Stimulated activated CD8-positive, alpha-beta memory T cell treated with anti-CD3 and anti-CD28 coated beads, Interleukin-15, amount 100 ng/mL, for 1 hour (primary cell): Measurements from ENCODE around the gene OTOP2.

Experiments used
- DNase-seq: peaks from one replicate; pipeline ENCODE4 v3.0.0-alpha.2; 2020; ENCODE audit warnings: low read depth

The OTOP2 gene

DNA sequence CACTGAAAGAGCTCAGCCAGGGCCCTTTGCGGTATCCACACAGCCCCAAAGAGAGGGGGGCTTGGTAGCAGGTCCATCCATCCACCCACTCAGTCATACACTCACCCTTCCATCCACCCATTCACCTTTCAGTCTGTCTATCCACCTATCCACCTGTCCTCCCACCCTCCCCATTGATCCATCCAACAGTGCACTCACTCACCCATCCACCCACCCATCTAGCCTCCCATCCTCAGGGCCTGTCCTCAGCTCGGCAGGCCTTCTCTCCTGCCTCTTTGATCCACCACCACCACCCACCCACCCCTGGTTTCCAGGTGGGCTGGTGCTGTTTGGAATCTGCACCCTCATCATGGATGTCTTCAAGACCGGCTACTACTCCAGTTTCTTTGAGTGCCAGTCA is 1.2 kb downstream of the OTOP2 start:
- DNase-seq = no peak

DNA sequence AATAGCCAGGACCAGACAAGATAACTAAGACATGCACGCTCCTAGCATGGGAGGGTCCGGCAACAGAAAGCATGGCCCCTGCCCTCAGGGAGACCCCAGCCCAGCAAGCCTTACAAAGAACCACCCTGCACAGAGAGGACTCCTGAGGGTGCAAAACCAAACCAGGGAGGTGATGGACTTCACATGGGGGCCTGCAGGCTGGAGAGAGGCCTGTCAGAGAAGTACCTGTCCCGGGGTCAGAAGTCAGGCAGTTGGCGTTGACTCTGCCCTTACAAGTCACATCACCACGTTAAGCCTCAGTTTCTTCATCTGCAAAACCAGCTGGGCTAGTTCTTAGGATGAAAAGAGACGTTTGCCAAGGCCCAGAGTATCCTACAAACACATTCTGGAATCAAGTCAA is 4.7 kb downstream of the OTOP2 start:
- no peak for DNase-seq

DNA sequence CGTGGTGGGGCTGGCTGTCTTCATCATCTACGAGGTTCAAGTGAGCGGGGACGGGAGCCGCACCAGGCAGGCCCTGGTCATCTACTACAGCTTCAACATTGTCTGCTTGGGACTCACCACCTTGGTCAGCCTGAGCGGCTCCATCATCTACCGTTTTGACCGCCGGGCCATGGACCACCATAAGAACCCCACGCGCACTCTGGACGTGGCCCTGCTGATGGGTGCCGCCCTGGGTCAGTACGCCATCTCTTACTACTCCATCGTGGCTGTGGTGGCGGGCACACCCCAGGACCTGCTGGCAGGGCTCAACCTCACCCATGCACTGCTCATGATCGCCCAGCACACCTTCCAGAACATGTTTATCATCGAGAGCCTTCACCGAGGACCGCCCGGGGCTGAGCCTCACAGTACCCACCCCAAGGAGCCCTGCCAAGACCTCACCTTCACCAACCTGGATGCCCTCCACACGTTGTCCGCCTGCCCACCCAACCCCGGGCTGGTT is 6.5 kb downstream of the OTOP2 start:
- DNase-seq = no peak

DNA sequence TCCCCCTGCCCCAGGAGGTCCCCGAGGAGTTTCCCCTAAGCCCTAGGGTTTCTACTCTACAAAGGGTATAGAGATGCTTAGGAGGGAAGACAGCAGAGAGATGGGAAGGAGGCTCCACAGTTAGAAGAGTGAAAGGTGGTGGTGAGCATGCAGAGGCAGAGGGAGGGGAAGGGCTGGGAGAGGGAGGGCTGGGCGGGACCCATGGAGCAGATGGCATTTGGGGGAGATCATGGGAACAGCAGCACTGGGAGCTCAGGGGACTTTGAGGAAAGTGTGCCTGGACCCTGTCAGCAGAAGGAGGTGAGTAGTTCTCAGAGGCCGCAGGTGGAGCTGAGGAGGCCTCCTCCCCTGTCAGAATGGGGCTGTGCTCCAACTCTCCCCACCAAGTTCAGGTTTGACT is 11.0 kb downstream of the OTOP2 start:
- DNase-seq = no peak

DNA sequence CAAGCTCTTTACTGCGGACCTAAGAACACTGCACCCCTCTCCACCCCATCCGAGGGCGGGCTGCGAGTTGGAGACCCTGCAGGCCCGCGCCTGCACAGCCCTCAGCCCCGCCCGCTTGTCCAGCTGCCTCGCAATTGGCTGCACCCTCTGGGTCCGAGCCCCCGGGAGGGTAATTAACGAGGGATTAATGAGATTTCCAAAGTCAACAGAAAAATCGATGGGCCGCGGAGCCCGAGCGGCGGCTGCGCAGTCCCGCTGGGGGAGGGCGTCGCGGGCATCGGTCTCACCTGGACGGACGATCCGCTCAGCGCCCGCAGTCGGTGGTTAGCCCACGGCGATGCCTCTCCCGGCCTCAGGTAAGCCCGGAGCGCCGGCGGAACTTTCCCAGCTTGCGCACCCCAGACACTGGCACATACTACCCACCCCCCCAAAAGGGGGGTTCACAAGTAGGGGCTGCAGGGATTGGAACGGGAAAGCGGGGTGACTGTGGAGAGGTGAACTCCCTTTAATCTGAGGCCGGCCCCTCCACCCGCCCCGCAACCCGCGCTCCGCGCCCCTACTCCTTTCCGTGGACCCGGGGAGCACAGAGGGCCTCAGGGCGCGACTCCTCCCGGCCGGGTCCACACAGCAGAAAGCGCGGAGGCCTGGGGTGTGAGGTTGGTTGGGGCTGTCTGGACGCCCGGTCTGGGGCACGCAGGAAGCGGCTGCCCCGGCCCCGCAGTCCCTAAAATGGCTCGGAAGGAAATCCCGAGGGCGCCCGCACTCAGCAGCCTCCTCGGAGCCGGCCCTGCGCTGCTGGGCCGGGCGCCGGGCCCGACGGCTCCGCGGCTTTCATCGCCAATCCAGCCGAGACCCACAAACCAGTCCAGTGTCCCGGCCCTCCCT is 11.8 kb downstream of the OTOP2 start, which contains the start of gene OTOP3:
Gene OTOP3 (plus strand): TSS at position 314 of the 885 bp plus-strand sequence. CDS start 24 bp downstream, at position 338.
- DNase-seq = no peak

DNA sequence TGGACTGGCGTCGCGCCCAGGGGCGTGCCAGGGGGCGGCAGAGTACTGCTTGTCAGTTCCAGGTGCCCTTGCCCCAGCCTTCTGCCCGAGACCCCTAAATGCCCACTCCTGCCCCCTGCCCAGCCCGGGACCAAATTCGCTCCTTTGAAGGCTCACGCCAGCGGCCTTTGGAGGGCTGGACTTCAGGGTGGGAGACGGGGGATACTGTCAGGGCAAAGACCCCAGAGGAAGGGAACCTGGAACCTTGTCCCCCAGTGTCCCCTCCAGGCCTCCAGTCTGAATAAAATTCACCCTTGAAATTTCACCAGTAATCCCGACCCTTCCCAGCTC is 12.4 kb downstream of the OTOP2 start:
- DNase-seq = no peak

DNA sequence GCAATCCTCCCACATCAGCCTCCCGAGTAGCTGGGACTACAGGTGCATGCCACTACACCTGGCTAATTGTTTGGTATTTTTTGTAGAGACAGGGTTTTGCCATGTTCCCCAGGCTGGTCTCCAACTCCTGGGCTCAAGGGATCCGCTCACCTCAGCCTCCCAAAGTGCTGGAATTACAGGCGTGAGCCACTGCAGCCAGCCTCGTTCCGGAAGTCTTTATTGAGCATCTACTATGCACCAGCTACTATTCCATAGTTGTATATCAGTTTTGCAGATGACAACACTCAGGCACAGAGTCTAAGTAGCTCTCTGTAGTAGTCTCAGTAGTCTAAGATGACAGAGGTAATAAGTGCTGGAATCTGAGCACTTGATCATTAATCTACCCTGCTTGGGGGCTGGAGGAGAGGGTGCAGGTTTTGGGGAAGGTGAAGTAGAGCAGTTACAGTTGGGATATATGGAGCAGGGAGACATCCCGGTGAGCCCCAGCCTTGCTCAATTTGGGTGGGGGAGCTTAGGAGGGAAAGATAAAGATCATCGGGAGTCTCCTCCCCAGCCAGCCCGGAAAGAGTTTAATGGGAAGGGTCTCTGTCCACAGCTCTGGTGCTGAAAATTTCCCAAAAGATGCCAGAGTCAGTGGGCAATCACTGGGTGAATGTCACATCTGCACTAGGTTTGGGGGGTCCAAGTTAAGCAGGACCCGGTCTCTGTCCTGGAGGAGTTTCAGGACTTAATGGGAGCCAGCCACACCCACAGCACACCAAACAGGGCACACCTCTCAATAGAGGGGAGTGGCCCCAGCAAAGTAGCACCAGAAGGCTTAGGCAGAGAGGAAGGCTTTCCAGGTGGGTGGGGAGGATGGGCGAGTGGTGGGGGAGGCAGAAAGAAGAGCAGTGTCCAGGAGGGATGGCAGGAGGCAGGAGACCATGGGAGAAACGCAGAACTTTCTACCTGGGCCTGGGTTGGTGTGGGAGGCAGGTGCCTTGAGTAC is 13.3 kb downstream of the OTOP2 start:
- DNase-seq = no peak

DNA sequence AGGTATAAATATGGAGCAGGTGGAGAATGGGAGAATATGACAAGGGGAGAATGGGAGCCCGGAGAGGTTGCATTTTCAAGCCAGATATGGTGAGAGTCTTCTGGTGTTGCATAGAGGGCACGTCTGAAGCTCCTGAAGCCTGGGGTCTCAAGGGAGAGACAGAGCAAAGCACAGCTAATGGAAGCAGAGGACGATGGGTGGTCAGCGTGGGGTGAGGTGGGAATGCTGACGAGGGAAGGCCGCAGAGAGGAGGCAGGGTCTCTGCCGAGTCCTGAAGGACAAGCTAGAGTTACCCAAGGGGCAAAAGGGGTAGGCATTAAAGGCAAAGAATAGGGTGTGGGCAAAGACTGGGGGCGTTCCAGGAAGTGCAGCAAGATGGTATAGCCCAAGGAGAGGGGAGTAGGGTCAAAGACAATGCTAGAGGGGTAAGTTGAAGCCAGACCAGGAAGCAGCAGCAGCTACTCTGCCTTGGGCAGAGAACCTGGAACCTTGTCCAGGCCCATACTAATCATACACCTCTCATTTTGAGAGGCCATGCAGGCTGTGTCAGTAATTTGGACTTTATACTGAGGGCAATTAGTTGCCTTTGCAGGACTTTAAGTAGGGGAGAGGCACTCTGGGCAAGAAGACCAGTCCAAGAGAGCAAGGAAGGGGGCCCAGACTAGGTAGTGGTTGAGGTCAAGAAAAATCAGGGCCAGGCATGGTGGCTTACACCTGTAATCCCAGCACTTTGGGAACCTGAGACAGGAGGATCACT is 14.3 kb downstream of the OTOP2 start:
- DNase-seq = no peak

DNA sequence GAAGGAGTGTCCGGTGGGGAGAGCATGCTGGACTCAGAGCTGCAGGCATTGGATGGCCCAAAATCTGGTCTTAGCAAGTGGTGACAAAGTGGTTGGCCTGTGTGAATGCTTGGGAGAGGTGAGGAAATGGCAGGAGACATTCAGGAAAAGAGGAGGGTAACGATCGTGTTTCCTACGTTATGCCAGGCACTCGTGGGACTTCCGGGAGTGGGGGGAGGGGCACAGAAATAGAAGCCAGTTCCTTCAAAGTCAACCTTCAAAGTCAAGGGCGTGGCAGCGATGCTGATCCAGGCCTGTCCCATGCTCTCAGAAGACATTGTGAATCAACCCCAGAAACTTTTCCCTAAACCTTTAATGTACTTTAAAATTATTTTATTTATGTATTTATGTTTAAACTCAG is 15.5 kb downstream of the OTOP2 start:
- DNase-seq = no peak

DNA sequence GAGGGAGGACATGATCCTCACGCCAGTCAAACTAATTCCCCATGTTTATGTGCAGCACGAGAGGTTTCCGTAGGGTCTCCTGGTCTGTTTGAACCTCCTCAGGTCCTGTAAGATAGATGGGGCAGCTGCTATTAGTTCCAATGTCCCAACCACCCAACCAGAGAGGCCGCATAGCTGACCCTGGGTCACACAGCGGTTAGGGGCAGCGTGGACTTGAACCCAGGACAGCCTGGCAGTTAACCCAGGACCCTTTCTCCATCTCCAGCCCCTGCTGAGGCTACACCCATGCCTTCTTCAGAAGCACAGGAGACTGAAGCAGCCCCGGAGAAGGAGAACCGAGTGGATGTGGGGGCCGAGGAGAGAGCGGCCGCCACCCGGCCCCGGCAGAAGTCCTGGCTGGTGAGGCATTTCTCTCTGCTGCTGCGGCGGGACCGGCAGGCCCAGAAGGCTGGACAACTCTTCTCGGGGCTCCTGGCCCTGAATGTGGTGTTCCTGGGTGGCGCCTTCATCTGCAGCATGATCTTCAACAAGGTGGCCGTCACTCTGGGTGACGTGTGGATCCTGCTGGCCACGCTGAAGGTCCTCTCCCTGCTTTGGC is 17.2 kb downstream of the OTOP2 start:
- DNase-seq = no peak

DNA sequence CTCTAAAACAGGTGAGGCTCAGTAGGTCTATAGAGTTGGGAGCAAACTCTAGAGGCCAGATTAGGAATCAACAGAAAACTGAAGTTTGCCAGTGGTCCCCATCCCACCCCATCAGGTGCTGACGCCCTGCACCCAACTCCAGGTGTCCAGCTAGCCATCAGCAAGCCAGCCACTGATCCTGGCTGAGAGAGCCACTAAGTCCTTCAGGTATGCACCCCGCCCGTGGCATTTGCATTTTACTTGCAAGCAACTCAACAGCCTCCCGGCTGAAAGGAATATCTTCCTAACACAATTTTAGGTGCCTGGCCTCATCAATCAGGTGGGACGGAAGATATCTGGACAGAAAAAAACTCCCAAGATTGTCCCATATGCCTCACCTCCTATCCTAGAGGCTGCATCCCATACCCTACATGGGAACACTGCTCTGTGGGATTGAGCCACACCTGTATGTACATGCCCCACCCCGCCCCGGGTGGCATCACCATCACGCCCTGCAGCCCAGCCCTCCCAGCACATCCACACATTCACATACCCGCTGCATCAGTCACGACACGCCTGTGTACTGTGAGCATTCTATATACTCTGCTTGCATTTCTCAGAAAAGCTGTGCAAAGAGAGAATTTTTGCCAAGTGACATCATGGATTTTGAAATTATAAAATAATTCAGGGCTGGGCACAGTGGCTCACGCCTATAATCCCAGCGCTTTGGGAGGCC is 19.9 kb downstream of the OTOP2 start:
- no peak for DNase-seq

DNA sequence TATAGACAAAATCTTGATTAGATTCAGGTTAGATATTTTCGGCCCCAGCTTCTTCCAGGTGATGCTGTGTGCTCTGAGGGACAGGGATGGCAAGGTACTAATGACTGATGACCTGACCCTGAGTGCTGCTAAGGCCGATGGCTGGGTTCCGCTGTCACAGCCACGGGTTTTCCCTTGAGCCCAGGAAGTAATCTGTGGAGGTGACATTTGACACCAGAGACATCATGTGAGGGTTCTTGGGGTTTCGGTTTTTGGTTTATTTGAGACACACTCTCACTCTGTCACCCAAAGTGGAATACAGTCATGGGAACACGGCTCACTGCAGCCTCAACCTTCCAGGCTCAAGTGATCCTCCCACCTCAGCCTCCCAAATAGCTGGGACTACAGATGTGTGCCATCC is 21.5 kb downstream of the OTOP2 start:
- DNase-seq = no peak

DNA sequence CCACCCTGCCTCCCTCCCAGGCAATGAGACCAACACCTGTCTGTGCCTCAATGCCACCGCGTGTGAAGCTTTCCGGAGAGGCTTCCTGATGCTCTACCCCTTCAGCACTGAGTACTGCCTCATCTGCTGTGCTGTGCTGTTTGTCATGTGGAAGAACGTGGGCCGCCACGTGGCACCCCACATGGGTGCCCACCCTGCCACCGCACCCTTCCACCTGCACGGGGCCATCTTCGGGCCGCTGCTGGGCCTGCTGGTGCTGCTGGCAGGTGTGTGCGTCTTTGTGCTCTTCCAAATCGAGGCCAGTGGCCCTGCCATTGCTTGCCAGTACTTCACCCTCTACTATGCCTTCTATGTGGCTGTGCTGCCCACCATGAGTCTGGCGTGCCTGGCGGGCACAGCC is 22.6 kb downstream of the OTOP2 start:
- DNase-seq = no peak

DNA sequence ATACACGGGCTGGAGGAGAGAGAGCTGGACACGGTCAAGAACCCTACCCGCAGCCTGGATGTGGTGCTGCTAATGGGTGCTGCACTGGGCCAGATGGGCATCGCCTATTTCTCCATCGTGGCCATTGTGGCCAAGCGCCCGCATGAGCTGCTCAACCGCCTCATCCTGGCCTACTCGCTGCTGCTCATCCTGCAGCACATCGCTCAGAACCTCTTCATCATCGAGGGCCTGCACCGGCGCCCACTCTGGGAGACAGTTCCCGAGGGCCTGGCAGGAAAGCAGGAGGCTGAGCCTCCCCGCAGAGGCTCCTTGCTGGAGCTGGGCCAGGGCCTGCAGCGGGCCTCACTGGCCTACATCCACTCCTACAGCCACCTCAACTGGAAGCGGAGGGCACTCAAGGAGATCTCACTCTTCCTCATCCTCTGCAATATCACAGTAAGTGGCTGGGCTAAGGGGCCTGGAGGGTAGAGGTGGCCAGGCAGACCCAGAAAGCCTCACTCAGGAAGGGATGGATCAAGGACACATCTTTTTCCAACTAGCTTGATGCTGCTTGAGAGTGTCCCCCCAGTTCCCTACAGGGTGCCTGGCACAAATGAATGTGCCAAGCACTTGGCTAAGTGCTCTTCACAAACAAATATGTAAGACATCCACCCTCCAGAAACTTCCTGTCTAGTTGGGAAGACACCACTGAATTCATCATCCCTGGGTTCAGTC is 23.1 kb downstream of the OTOP2 start:
- DNase-seq = no peak

DNA sequence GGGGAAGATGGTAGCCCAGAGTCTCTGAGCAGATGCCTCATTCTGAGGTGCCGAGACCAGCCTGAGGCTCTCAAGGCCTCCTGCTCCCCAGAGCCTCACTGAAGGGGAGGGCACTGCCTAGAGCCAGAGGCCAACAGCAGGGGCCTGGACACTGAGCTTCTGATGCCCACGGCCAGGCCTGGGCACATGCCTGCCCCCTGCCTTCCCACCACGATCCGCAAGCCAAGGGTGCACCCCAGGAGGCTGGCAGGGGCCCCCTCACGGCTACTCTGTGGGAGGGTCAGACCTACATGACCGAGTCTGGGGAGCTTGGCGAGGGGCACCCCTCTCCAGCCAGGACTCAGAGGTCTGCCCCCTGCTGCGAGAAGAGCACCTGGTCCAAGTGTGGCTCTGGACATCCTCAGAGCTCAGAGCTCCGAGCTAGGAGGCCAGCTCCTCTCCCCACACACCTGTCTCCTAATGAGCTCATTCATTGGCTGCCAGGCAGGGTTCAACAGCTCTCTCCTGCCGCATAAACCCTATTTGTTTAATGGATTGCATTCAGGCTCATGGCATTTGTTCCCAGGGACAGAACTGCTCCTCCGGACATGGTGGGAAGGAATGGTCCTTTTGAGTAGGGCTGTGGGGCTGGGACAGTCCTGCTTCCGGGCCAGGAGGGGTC is 25.5 kb downstream of the OTOP2 start:
- DNase-seq = no peak

DNA sequence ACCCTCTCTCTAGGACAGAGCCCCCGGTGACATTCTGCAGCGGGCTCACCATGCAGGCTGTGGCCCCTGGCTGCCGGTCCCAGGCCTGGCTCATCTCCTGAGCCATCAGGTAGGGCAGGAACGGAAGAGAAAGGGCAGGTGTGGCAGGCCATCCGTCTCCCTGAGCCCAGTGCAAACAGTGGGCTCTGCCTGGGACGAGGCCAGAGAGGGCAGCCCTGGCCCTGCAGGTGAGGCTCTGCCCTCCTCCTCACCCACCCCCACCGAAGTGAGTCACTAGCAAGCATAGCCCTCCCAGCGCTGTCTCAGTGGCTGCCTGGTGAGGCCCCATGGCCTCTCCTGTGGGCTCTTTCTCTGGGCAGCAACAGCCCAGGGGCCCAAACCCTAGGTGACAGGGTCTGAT is 26.1 kb downstream of the OTOP2 start:
- no peak for DNase-seq

DNA sequence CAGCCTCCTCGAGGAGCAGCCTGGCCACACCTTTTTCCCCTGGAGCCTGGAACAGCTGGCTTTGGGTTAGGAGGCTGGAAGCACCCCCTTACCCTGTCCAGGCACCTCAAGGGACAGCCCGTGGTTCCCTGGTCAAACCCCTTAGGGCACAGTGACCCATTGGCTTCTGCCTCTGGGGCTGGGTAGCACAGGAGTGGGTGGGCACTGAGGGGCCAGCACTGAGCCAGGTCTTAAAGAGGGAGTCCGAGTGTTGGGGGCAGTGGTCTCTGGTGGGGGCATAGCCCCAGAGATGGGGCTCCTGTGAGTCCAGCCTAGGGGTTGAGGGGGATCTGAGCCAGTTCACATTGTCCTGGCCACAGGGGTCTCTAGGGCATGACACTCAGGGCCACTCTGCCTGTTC is 27.0 kb downstream of the OTOP2 start:
- no peak for DNase-seq

DNA sequence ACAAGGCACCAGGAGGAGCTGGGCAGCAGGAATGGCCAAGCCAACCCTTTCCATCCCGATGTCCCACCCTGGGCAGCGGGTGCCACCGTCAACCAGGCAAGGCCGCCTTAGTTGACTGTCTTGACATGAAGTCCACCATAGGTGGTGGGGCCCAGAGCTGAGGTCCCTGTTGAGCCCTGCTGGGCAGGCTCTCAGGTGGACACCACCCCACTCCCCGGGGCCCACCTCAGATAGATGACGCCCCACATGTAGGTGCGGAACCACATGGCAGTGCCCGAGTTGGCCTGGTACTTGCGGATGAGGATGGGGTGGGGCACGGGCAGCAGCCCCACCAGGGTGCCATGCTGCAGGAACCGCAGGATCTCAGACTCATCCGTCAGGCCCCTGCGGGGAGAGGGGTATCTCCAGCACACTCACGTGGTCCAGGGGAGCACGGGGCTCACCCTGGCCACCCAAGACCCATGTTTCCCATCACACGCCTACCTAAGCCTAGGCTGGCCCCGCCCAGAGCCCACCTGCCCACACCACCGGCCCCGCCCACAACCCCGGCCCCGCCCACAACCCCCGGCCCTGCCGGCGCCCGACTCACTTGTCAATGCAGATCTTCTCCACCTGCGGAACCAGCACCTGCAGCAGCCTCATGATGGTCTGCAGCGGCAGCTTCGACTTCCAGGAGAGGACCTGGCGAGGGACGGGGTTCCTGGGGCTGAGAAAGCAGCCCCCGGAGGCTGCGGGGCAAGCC is 27.8 kb downstream of the OTOP2 start:
- no peak for DNase-seq
